Measurements from ENCODE around the gene E2F6. TPM values are rescaled to one million over a fixed set of nuclear protein-coding genes. Genes with fewer than 3 reads are reported as not detected.

The E2F6 gene
- total and polyA plus RNA-seq, 2 of the 8 experiments (the other 6 are each of a cell fraction or from before 2014, with no cell fraction given): 8.3 to 14.9 TPM

DNA sequence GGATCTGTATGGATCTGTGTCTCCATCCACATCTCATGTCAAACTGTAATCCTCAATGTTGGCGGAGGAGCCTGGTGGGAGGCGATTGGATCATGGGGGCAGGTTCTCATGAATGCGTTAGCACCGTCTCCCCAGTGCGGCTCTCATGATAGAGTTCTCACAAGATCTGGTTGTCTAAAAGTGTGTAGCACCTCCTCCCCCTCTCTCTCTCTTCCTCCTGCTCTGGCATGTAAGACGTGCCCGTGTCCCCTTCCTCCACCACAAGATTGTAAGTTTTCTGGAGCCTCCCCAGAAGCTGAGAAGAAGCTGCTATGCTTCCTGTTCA lies 66.6 kb downstream of the E2F6 start (continued):
- TF ChIP-seq POU5F1 (IDR thresholded peaks at IDR 0.05; ENCODE audit: low read depth, low read length): no peak
- no peak for TF ChIP-seq EZH2 (IDR thresholded peaks at IDR 0.05; ENCODE audit: low read depth, low read length, severe bottlenecking)
- TF ChIP-seq SP1 (IDR thresholded peaks at IDR 0.05; ENCODE audit: low read depth, low read length): no peak
- TF ChIP-seq RBBP5 (IDR thresholded peaks at IDR 0.05; ENCODE audit: borderline replicate concordance, low read depth, low read length): no peak

Data from H1 (cell line).